Kidney capillary endothelial cell (primary cell): ENCODE data around the gene CDKL5.

Source experiments
- DNase-seq: peaks from one replicate; pipeline ENCODE4 v3.0.0-alpha.2; 2018; ENCODE audit warnings: low spot score

CDKL5 gene

GRCh38 chrX:18461431-18461830 lies 36.0 kb downstream of the CDKL5 start:
- DNase-seq, result peak; percentile 18

- DNase-seq, result no peak
Measured at GRCh38 chrX:18464499-18464898, 39.1 kb downstream of the CDKL5 start.

- no peak for DNase-seq
Measured at GRCh38 chrX:18465051-18465450, 39.6 kb downstream of the CDKL5 start.

GRCh38 chrX:18468599-18468998 lies 43.2 kb downstream of the CDKL5 start:
- DNase-seq, result no peak

- DNase-seq, result no peak
Measured at GRCh38 chrX:18471296-18471695, 45.9 kb downstream of the CDKL5 start.

- DNase-seq, result peak; percentile 36
Measured at GRCh38 chrX:18490806-18491555, 65.6 kb downstream of the CDKL5 start.

GRCh38 chrX:18491587-18492340 lies 66.4 kb downstream of the CDKL5 start:
- no peak for DNase-seq

GRCh38 chrX:18534949-18535348 lies 109.5 kb downstream of the CDKL5 start:
- DNase-seq, result no peak

GRCh38 chrX:18537068-18537467 lies 111.7 kb downstream of the CDKL5 start:
- DNase-seq, result no peak

GRCh38 chrX:18537524-18537923 lies 112.1 kb downstream of the CDKL5 start:
- no peak for DNase-seq

- no peak for DNase-seq
Measured at GRCh38 chrX:18542131-18542530, 116.7 kb downstream of the CDKL5 start.

- no peak for DNase-seq
Measured at GRCh38 chrX:18542905-18543304, 117.5 kb downstream of the CDKL5 start.

- DNase-seq, result no peak
Measured at GRCh38 chrX:18543738-18544137, 118.3 kb downstream of the CDKL5 start.

GRCh38 chrX:18545771-18546170 lies 120.4 kb downstream of the CDKL5 start:
- DNase-seq, result no peak

GRCh38 chrX:18548996-18549395 lies 123.6 kb downstream of the CDKL5 start:
- no peak for DNase-seq

- DNase-seq, result no peak
Measured at GRCh38 chrX:18549643-18550042, 124.2 kb downstream of the CDKL5 start.

- no peak for DNase-seq
Measured at GRCh38 chrX:18557879-18558278, 132.5 kb downstream of the CDKL5 start.

- DNase-seq, result no peak
Measured at GRCh38 chrX:18558799-18559198, 133.4 kb downstream of the CDKL5 start.

GRCh38 chrX:18561020-18561419 lies 135.6 kb downstream of the CDKL5 start:
- no peak for DNase-seq

- DNase-seq, result no peak
Measured at GRCh38 chrX:18565727-18566126, 140.3 kb downstream of the CDKL5 start.

GRCh38 chrX:18566748-18567147 lies 141.3 kb downstream of the CDKL5 start:
- DNase-seq, result no peak

- no peak for DNase-seq
Measured at GRCh38 chrX:18573556-18573955, 148.1 kb downstream of the CDKL5 start.

- peak; percentile 22 for DNase-seq
Measured at GRCh38 chrX:18574591-18574990, 149.2 kb downstream of the CDKL5 start.

- no peak for DNase-seq
Measured at GRCh38 chrX:18575744-18576143, 150.3 kb downstream of the CDKL5 start.
